HG03280 (cell line): Measurements from ENCODE around the gene MMP28.

Experiments
- ATAC-seq: cut with Tn5 transposase; IDR thresholded peaks from one replicate; pipeline ENCODE4 v1.9.1; 2021; ENCODE audit warnings: mild to moderate bottlenecking, moderate library complexity; ENCODE audit not compliant: unreplicated experiment

The MMP28 gene

DNA sequence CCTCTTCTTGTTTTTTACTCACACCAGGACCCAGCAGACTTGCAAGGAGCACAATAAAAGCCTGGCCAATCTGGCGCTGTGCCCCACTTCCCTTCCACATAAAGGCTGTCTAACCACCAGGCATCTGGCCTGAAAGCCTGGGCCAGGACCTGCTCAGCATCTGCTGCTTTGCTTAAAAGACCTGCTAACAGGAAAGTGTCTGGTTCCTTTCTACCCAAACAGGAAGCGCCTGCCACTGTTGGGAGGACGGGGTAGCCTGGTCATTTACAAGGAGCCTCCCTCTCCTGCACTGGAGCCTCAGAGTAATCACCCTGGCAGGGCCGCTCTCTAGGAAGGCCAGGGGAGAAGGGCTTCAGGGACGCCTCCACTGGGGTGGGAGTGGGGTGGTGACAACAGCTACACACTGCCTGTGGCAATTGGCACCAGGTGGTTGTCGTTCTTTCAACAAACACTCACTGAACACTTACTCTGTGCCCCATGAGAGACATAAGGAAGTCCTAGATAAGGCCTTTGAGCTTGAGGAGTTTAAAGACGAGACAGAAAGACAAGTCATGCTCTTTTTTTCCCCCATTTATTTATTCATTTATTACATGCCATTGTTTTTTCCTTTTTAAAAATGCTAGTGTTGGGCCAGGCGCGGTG lies 6.3 kb upstream of the MMP28 start:
- ATAC-seq, result no peak

DNA sequence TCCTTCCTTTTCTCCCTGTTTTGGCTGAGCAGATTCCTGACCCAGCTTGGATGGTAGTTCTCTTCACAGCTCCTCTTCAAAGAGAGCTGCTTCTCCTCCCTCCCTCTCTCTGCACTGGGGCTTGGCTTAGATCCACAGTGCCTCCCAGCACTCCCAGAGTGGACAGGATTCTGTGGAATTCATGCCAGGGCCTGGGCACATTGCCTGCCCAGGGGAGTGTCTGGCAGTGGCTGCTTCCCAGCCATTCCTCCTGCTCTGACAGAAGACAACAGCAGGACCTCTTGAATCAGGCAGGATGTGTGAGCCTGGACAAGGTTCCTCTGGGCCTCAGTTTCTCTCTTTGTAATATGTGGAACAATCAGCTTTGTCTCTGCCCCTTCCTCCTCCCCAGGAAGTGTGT lies 4.5 kb upstream of the MMP28 start:
- ATAC-seq, result no peak

DNA sequence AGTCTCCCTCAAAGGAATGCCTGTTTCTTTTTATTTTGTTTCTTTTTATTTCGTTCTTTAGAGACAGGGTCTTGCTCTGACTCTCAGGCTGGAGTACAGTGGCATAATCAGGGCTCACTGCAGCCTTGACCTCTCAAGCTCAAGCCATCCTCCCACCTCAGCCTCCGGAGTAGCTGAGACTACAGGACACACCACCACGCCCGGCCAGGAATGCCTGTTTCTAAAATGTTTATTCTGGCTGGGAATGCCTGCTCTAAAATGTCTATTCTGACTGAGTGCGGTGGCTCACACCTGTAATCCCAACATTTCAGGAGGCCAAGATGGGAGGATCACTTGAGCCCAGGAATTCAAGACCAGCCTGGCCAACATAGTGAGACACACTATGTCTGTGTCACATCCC lies 2.5 kb upstream of the MMP28 start:
- no peak for ATAC-seq

DNA sequence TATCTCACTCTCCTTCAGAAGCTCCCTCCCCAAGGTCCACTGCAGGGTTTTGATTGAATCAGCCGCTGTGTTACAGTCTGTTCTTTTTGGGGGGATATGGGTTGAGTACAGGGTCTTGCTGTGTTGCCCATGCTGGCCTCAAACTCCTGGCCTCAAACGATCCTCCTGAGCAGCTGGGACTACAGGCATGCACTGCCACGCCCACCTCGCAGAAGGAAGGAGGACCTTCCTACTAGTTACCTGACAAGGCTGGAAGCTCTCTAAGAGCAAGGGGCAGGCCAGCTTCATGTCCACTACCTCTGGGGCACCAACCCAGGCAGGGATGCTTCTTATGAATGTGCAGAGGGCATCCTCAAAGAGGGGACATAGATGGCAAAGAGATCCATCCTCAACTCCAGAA lies 1.9 kb upstream of the MMP28 start:
- ATAC-seq, result no peak

DNA sequence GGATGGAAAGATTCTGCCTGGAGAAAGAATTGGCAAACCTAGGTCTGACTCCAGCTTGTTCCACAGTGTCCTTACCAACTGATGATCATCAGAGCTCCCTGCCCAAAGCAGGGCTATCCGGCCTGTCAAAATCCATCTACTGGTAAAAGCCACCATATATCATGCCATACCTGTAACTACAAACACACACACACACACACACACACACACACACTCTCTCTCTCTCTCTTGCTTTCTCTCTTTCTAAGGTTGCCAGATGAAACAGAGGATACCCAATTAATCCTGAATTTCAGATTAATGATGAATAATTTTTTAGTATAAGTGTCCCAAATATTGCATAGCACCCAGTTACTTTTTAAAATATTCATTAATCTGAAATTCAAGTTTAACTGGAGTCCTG lies 1.5 kb upstream of the MMP28 start:
- ATAC-seq, result no peak

DNA sequence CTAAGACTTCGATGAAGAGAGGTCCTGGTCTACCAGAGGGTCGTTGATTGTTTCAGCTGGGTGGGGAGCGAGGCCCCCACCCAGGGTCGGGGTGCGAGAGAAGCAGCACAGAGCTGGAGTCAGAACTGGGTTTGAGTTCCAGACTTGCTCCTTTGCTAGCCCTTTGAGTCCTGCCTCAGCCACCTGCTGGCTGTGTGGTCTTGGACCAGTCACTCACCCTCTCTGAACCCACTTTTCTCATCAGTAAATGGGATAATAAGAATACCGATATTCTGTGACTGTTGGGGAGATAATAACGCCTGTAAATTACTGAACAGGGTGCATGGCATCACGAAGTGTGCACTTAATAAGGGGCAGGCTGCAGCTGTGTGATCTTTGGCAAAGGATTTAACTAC lies 427 bp upstream of the MMP28 start:
- ATAC-seq, result no peak

DNA sequence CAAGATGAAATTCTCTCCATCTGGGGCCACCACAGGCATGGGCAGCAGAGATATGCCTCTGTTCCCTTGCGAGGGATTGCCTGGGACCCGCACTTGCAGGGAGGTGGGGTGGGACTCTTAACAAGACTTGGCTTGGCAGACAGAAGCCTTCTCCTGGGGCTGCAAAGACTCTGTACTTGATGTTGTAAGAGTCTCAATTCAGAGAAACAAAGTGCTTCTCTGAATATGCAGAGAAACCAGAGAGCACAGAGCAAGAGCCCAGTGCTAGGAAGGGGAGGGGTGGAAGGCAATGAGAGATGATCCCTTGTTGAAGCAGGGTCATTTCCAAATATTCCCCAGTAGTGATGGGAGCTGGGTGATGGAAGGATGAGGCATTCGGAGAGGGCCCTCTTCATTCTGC lies 2.2 kb downstream of the MMP28 start:
- no peak for ATAC-seq

DNA sequence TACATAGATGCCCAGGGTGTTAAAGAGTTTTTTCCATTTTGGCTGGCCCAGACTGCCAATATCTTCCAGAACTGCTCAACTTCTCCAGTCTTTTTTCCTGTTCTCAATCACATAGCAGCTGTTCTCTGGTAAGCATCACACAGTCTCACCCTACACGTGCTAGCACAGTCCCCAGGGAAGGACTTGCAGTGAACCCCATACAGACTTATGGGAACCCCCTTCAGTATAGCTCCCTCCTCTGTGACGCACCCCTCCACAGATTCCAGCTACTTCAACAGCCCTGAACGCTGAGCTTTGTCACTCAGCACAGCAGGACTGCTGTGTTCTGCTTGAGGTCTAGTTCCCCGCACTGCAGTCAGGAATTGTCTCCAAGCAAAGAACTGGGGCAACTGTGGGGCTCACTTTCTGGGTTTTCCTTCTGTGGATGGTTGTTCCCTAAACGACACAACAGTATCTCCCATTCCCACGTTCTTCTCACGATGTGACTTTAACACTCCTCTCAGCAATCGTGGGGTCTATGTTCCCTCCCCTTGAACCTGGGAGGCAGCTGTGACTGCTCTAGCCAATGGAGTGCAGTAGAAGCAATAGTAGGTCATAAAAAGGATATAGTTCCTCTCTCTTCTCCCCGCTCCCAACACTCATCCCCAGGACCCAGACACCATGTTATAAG lies 3.6 kb downstream of the MMP28 start:
- no peak for ATAC-seq

DNA sequence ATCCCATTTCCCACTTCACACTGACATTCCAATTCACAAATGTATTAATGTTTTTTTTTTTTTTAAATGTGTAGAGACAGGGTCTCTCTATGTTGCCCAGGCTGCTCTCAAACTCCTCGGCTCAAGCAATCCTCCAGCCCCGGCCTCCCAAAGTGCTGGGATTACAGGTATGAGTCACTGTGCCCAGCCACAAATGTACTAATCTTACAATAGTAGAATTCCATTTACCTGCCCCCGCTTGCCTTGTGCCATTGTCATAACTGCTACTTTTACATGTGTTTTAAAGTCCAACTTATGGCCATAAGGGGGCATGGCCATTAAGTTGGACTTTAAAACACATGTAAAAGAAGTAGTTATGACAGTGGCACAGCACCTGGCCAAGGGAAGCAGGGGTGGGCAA lies 4.6 kb downstream of the MMP28 start:
- ATAC-seq, result no peak

DNA sequence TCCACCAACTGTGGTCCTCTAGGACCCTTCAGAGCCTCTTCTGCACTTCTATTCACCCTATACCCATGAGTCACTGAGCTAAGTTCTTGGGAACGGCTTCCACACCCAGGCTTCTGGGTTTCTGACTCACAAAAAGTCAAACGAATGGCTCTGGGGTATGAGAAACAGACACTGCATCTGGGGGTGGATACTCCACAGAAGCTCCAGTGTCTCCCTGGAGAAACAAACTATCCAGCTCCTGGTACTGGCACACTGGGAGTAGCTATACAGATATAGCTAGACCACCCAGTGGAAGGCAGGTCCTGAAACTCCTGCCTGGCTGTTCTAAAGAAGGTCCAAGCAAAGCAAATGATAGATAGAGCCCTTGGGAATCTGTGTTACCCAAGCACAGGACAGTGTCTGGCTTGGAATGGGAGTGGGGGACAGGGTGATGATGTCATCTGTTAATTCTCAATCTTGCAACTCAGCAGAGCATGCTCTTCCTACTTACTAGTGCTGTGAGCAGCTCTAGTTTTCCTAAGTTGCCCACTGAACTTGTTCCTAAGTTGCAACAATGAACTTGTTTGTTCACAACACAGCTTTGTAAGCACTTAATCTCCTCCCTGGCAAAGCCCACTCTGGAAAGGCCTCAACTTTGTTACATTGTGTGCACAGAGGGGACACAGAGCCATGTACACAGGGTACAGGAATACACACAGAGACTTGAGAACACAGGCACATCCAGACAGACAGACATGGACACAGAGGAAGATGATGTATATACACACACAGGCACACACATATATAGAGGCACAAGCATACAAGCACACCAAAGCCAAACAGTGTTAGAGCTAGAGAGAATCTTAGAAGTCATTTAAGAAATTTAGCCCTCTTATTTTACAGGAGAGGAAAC lies 6.7 kb downstream of the MMP28 start:
- ATAC-seq, result no peak

DNA sequence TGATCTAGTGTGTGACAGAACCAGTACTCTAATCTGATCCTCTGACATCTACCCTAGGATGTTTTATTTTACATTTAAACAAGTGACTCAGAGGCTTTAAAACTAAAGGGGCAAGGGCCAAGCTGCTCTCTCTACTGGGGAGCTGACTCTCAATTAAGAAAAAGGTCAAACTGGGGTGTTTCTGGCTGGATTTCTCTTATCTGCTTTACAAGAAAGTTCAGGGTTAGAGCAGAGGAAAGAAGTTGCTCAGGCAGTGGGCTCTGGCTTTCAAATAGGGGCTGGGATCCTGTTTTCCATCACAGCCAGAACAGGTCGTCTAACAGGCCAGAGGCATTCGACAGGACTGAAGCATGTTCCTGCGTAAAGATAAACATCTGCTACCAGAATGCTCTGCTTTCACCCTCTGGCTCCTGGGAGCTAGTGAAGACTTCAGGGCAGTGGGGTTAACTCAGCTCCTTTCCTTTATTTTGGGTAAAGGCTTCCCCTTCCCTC lies 8.5 kb downstream of the MMP28 start:
- ATAC-seq, result no peak

DNA sequence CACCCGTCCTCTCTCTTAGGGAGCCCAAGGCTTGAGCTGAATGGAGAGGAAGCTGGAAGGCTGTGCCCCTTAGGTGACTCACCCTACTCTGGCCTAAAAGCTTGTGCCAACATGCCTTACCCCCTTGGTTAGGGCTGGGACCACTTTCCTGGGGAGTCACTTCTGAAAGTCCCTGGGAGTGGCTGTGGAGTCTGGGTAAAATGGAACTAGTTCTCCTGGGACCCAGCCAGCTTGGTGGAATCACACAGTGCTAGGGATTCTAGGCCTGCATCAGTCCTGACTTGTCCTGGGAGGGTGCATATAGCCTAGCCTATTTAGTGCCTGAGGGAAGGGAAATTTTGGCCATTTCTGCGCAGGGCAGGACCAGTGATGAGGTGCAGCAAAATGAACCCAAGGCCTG lies 10.5 kb downstream of the MMP28 start:
- ATAC-seq, result no peak

DNA sequence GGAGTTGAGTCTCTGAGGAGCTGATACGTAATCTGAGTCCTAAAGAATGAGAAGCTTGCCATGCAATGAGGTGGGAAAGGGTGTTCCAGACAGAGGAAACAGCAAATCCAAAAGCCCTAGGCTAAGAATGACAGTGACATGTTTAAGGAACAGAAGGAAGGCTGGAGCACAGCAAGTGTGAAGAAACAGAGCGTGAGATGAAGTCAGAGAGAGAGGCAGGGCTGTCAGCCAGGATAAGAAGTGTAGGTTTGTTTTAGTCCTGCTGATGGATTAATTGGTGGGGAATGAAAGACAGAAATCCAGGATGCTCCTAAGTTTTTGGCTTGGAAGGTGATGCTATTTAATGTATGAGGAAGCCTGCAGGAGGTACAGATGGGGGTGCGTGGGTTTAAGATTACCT lies 14.5 kb downstream of the MMP28 start:
- no peak for ATAC-seq

DNA sequence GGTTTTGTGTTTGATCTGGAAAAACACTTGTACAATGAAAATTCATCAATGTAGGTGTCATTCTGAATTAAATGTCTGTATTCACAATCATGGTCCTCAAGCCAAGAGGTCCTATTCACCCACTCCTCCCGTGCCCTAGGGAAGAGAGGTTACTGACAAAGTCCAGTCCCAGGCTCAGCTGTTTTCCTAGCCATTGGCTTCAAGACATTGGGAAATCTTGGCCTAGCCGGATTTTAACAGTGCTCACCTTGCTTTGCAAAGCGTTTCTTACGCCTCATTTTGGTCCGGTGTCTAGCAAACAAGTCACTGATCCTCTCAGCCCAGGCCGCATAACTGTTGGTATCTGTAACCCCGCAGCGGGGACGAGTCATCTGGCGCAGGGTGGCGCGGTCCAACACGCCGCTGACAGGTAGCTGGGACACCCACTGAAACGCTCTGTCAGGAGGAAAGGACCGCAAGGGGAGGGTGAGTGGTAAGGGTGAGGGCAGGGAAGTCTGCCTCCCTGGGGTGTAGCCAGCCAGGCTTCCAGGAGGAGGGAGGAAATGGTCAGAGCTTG lies 16.7 kb downstream of the MMP28 start:
- ATAC-seq, result no peak

DNA sequence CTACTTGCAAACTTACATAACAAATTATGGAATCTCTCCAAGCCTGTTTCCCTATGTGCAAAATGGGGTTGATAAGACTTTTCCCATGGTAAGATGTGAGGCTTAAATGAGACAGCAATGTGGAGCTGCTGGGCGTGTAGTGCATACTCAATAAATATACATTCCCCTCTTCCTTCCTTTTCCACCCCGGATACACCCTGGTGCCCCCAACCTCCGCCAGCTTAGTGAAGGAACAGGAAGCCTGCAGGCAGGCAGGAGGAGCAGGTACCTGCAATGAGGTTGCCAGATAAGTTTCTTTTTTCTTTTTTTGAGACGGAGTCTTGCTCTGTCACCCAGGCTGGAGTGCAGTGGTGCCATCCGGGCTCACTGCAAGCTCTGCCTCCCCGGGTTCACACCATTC lies 19.9 kb downstream of the MMP28 start:
- ATAC-seq, result no peak

DNA sequence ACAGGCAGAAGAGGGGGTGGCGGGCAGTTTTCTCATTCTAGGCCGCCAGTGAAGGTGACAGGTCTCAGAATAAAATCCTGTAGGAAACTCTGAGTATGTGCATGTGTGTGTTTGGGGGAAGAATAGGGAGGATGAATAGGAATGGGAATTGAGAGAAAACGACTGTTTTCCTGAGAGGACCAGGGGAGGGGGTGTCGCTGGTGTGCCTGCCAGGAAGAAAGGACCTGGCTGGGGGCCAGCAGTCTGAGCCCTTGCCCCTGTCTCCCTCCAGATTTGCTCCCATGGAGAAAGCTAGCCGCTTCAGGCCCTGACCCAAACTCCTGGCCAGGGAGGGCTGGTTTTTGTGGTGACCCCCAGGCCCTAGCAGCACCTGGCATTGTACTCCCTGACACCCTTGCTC lies 20.4 kb downstream of the MMP28 start:
- ATAC-seq, result no peak

DNA sequence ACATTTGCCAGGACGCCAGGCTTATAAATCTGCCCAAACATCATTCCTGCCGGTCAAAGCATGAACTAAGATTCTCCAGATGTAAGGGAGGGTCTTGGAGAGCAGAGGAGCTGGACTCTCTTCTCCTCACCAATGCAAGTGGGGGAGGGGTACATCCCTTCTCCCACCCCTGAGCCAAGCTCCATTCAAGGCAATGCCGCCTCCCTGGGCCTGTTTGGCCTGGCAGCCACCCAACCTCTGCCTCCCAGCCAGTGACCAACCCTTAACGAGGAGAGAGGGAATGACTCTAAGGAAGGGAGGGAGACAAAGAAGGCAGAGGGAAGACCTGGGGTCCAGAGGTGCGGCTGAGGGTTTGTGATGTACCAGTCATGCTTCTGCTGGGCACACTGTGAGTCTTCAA lies 20.9 kb downstream of the MMP28 start:
- ATAC-seq, result no peak

DNA sequence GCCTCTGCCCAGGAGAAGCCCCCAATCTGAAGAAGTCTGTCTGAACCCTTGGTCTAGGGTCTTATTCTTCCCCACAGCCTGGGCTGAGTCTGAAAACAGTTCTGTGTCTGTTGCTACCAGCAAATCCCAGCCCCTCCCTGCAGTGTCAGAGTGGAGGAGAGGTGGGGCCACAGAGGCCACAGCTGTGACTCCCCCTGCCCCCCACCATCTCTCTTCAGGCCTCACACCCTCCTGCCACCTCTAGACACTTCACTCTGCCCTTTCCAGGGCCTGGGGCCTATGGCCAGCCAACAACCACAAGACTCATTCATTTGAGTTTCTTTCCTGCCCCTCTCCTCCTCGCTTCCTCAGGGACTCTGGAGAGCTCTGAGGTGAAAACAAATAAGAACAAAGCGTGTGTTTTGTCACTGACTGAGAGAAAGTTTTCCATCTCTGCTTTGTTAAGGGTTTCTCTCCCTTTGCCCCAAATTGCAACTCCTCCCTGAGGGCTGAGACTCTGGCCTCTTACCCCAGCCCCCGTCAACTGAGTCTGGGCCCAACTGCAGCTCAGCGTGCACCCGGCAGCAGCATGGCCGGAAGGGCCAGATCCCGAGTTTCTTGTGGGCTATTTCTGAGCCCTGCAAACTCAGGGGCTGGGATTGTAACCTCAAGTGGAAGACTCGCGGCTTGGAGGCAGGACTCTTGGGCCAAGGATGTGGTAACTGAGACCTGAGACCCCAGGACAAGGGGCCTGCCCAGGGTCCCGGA lies 21.6 kb downstream of the MMP28 start:
- no peak for ATAC-seq

DNA sequence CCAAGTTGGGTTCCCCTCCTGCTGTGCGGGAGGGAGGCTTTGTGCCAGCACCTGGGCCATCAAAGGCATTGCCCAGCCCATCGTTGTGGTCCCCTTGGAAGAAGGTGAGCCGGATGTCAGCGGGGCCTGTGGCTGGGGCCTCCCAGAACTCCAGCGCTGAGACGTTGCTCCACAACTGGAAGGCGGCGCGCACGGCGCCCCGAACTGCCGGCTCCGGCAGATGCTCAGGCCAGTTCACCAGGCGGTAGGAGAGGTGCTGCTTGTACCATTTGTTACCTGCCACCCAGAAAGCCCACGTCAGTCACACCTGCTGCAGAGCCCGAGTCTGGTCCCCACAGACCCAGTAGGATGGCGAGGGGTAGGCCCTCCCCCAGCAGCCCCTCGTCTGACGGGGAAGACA lies 22.3 kb downstream of the MMP28 start:
- no peak for ATAC-seq

DNA sequence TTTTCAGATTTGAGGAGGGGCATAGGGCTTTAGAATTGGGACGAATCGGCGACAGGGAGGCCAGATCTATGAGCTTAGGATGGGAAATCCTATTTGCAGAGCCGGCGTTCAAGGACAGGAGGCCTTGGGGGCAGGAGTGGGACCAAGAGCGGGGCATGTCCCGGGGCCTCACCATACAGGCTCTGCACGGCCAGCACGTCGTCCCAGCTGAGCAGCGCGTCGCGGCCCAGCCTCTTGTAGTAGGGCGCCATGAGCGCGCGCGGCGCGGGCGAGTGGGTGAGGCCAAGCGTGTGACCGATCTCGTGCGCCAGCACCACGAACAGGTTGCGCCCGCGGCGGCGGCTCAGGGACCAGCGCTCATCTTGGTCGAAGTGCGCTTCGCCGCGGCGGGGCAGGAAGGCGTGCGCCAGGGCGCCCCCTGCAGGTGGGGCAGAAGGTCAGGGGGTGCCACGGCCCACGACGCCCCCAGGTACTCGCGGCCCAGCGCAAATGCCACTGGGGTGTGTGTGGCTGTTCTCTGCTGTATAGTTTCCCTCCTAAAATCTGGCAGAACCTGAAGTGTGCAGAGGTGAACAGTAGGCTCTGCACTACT lies 25.4 kb downstream of the MMP28 start:
- ATAC-seq, result no peak

DNA sequence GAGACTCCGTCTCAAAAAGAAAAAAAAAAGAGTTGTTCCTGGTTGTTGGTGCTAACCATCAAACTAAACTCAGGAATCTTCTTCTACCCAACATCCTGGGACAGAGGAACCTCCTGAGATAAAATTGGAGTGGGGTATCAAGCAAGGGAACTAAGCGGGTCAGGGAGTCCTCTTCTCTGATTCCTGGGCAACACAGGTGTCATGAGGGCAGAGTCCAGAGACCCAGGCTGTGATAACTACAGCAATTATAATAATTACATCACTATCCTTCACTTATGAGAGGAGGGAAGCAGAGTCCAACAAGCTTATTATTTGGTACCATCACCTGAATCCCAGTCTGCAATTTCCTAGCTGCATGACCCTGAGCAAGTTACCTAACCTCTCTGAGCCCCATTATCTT lies 26.6 kb downstream of the MMP28 start:
- no peak for ATAC-seq
